Measurements from ENCODE around the gene DCC.

DNA sequence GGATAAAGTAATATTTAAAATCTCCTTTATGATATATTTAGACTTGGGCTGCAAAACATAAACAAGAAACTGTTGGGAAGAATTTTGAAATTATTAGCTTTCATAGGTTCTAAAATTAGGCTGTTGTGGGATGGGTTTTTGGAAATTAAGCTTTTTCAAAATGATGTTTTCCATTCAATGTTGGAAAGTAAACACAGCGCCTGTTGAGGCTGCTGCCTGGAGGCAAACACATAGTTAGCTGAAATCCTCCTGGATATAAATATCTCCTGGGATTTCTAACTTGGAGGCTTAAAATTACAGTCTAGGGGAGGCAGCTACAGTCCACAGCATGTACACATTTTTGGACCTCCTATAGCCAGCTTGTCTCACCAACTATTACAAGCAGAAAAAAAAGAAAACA, 197.3 kb downstream of the DCC start:
- TF ChIP-seq POLR2A (IDR thresholded peaks at IDR 0.05) (no peak), CTCF (IDR thresholded peaks at IDR 0.05) (no peak)

Measured in thyroid gland (tissue), 4 donors.